GM12872 (cell line): ENCODE measurements around the gene RNF111.

Experiments
- TF ChIP-seq, protein P1 (sequence below): IDR thresholded peaks from 3 replicates; pipeline ENCODE4 v1.5.1; 2011; ENCODE audit warnings: low read depth, mild to moderate bottlenecking, low read length, moderate library complexity; ENCODE audit not compliant: insufficient read depth

The RNF111 gene

DNA sequence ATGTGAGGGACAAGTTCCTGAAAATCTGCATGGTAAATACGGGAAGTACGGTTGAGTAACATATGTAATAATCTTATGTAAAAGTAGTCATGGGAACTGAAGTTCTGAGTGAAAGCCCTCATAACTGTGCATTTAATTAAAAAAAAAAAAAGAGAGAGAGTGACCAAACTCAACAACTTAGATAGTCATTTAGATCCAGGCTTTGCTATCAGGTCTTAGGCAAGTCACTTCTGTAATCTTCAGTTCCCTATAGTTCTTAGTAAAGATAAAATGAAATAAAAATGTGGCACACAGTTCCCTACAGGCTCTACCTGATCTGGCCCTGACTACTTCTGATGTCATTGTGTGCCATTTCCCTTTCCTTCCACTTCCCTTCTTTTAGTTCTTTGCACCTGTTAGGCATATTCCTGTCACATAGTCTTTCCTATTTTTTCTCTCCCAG is 15.0 kb downstream of the RNF111 start:
- TF ChIP-seq, protein P1, sequence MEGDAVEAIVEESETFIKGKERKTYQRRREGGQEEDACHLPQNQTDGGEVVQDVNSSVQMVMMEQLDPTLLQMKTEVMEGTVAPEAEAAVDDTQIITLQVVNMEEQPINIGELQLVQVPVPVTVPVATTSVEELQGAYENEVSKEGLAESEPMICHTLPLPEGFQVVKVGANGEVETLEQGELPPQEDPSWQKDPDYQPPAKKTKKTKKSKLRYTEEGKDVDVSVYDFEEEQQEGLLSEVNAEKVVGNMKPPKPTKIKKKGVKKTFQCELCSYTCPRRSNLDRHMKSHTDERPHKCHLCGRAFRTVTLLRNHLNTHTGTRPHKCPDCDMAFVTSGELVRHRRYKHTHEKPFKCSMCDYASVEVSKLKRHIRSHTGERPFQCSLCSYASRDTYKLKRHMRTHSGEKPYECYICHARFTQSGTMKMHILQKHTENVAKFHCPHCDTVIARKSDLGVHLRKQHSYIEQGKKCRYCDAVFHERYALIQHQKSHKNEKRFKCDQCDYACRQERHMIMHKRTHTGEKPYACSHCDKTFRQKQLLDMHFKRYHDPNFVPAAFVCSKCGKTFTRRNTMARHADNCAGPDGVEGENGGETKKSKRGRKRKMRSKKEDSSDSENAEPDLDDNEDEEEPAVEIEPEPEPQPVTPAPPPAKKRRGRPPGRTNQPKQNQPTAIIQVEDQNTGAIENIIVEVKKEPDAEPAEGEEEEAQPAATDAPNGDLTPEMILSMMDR = no peak

DNA sequence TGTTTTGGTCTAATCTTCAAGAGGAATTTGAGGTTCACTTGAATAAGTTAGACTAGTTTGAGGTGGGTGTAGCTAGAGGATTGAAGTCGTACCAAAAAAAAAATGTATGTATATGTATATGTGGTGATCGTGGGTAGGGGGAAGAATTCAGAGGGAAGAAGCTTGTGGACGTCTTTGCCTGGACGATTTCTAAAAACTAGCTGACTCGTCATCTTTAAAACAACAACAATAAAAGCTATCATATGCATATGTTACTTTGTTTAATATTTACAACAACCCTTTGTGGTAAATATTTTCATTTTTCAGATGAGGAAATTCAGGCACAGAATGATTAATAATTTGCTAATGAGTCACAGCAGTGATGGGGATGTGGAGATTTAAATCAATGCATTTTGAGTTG is 18.1 kb downstream of the RNF111 start:
- TF ChIP-seq, protein P1 = no peak

DNA sequence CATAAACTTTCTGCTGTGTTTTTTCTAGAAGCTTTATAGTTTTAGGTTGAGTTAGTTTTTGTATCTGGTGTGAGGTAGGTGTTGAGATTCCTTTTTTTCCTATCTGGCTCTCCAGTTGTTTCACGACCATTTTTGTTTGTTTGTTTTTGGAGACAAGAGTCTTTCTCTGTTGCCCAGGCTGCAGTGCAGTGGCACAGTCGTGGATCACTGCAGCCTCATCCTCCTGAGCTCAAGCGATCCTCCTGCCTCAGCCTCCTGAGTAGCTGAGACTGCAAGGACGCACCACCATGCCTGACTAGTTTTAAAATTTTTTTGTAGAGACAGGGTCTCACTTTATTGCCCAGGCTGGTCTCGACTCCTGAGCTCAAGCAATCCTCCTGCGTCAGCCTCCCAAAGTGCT is 20.6 kb downstream of the RNF111 start:
- TF ChIP-seq, protein P1 = no peak

DNA sequence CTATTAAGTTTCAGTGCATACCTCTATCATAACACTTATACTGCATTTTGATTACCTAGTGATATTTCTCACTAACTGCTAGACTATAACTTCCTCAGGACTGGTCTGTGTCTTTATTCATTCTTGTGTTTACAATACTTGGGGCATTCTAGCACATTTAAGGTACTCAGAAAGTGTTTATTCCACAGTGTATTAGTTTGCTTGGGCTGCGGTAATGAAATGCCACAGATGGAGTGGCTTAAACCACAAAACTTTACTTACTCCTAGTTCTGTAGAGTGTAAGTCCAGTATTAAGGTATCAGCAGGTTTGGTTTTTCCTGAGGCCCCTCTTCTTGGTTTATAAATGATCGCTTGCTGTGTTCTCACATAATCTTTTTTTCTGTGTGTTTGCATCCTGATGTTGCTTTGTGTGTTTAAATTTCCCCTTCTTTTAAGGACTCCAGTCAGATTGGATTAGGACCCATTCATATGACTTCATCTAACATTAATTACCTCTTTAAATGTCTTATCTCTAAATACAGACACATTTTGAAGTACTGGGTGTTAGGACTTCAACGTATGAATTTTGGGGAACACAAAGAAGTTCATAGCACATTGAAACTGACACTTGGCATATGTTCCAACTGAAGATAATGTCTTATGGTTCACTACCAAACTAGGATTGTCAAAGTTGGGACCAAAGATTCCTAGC is 23.9 kb downstream of the RNF111 start:
- TF ChIP-seq, protein P1 = no peak

DNA sequence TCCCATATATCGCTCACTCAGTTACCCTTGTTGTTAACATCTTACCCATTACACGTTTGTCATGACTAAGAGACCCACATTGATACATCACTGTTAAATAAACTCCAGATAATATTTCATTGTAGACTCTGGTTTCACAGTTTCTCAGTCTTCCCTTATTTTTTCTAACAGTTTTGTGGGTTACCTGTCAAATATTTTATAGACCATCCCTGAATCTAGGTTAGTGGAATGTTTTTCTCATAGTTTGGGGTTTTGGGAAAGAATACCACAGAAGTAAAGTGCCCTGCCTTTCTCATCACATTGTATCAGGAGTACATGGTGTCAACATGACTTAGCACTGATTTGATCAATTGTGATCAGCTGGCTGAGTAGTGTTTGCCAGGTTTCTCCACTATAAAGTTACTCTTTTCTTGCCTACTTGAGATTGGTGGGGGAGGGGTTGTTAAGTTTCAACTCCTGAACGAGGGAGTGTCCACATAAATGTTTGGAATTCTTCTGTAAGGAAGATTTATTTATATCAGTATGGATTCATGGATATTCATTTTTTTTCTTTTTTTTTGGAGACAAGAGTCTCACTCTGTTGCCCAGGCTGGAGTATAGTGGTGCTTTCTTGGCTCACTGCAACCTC is 25.9 kb downstream of the RNF111 start:
- TF ChIP-seq, protein P1 = no peak

DNA sequence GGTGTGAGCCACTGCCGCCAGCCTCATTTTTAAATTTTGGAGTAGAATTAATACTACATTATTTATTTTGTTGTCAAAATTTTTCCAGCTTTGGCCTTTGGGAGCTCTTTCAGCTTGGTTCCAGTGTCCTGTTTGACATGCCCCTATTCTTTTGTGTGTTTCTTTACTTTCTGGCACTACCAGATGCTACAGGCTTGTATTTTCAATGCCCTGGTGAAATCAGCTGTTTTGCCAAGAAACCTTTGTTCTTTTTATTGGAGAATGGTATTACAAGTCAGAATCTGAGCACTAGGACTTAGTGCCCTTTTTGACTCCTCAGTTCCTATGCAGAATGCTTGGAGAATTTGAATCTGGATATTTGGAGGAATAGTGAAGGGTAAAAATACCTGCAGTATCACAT is 26.6 kb downstream of the RNF111 start:
- TF ChIP-seq, protein P1 = no peak

DNA sequence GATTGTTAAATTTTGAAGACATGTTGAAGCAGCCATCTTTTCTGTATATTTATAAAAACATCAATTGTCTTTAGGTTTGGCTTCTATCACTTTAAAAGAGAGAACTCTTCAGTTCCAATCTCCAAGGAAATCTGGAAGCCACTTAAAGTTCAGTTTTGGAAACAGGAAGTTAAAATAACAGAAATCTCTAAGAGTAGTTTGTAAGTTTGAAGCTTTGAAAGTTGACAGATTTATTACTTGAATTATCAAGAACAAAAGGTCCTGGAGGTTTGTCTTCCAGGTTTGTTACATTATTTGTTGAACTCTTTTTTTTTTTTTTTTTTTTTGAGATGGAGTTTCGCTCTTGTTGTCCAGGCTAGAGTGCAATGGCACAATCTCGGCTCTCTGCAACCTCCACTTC is 30.0 kb downstream of the RNF111 start:
- TF ChIP-seq, protein P1 = no peak
